HG03097 (cell line): ENCODE data around the gene WDFY2.

Source experiments
- ATAC-seq: cut with Tn5 transposase; IDR thresholded peaks from one replicate; pipeline ENCODE4 v1.9.1; 2021; ENCODE audit not compliant: unreplicated experiment, low FRiP score

Gene WDFY2

DNA sequence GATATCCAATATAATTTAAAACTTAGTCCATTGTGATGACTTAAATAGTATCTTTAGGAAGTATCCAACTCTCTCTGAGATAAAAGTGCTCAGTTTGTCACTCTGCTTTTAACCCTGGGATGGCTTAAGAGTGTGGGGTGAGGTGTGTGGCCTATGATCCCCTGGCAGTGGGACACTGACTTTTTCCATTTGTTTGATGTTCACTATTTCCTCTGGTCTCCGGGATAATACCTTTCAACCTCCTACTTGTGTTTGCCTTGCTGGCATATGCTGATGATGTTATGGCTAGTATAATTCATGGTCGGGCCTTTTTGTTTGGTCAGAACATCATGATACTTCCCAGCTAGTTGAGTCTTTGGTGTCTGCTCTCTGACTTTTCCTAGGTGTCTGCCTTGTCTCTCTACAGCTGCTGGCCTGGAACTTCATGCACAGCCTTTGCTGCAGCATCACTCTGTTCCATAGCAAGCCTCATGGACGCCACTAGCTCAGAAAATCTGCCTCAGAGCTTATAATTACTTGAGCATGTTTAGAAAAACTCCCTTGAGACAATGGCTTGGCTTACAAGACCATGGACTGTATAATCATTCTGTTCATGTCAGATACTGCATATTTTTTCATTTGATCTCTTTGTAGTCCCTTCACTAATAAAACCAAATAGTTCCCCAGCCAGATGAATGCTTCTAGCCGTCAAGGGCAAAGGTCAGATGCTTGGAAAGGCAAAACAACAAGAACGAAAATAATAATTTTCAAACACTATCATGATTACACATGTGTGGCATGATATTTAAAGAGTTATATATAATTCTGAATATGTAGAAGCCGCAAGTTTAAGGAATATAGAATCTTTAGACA, 75.2 kb downstream of the WDFY2 start:
- no peak for ATAC-seq

DNA sequence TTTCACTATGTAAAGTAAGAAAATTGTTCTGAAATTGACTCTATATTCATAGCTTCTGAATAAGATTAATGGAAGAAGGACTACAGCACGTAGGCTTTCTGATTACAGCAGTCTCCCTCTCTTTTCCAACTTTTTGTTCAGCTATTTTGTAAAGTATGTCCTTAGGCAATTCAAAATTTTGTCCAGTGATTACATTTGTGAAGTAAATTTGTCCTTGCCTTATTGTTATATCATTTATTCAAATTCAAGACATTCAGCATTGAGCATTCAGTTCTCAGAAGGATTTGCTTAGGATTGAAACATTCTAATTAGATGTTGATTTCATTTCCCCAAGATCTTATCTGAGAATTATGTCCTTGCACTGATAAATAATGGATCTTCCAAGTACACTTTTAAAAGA, 76.6 kb downstream of the WDFY2 start:
- ATAC-seq = no peak

DNA sequence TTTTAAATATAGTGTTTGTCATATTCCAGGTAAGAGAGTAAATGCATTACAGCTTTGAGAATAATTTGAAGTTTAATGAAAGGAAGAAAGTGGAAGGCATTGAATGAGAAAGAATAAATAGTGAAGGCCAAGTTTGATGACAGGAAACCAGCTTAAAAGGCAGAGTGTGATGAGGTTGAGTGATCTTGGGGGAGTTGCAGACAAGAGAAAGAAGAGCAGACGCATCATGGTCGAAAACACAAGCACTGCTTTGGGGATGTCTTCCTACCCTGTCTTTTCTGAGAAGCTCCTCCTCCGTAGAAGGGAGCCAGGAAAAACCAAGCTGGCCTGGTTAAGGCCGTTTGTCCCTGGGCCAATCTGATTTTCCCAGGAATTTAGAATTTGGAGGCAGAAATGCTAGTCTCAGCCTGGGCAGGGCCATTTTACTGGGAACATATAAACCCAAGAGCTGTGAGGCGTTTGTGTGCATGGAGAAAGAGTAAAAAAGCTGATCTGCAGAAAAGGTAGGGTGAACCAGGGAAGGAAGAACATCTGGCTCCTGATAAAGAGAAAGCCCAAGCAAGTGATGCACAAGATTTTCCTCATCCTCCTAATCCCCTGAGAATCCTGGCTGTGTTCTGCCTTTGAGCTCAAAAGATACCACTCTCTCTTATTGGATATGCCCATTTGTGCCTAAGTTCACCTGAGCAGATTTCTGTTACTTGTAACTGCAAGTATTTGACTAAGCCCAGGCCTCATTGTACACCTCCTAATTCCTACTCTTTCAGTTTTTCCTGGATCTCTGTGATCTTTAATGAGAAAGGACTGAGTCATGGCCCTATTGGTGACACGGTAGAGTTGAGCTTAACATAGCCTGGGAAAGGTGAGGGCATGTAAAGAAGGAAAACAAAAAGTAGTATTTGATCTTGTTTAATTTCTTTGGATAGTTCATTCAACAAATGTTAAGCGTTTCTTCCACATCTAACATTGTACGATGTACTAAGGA, 80.0 kb downstream of the WDFY2 start:
- ATAC-seq = no peak

DNA sequence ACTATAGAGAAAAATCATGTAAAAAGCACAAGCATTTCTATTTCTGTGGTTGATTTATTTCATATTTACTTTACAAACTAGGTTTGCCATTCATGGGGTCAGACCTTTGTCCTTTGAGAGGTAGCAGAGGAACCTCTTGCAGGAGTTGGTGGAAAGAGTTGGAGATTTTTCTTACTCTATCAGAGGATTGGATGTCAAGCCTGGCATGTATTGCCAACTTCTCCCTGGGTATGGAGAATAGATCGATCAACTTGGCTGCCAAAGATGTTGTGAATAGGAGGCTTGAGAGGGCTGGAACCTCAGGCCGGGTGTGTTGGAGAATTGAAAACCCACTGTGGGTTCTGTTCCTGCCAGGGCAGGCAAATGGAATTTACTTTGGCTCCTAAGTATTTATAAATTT, 81.2 kb downstream of the WDFY2 start:
- ATAC-seq = no peak

DNA sequence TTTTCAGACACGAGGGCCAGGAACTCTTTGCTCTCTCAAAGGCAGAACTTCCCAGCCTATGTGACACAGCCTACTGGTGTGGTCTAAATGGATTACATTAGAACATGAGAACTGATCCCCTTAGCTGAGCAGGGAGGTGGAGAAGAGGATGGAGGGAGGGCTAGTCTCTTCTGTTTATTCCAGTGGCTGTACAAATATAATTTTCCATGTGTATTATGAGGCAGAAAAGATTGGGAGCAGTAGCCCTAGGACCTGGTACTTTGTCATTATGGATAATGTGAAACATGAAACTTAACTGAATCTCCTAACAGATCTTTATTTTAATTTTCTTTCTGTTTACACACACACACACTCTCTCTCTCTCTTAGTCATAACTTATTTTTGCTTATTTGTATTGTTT, 82.1 kb downstream of the WDFY2 start:
- ATAC-seq = no peak

DNA sequence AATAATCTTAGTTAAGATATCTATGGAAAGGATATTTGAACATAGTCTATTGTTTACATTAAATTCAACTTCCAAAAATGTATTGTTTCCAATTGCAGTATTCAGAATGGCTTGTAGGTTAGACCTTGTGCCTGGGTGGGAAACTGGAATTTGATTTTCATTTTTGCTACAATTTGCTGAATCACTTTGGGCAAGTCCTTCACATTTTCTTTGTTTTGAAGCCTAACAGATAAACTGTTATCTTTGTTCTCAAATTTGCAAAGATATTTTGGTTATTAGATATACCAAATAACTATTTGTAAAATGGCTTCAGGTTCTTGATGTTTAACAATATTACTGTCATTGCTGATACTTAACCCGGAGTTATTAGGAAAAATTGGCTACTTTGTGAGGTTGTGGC, 82.6 kb downstream of the WDFY2 start:
- no peak for ATAC-seq

DNA sequence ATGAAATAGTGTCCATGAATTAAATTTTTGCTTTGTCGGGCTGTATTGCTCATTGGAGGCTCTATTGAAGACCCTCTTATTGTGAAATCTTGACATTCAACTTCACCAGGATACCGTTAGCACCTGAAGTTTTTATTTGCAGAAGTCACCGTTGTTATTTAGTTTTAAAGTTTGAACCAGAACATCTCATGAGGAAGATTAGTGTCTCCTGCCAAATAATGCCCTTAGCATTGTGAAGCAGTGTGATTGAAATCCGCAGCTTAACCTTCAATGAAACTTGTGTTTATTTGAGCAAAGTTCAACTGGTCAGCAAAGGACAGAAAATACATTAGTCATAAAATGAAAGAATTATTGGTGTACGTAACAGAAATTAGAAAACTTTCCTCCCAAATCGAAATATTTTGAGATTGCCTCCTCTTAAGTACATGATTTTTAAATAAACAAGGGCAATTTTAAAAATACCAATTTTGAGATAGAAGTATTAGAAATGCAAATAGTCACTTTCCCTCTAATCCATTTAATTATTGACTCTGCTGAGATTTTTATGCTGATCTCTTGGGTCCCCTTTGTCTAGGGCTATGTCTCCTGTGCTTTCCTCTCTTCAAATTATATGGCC, 84.4 kb downstream of the WDFY2 start:
- ATAC-seq = no peak

DNA sequence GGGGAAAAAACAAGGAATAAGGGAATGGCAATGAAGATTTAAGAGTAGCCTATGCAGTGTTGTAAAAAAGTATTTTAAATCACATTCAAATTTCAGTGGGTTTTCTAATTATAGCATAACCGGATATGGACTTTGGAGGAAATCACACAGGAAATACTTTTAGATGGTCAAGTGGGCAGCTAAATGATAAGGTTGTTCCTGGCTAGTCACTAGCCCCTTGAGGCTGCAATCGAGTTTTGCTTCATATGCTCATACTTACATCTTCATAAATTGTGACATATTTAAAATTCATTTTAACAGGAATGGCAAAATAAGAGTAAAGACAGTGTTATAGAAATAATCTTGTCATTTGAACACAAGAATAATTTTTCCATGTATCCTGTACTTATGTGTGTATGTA, 88.9 kb downstream of the WDFY2 start:
- ATAC-seq = no peak

DNA sequence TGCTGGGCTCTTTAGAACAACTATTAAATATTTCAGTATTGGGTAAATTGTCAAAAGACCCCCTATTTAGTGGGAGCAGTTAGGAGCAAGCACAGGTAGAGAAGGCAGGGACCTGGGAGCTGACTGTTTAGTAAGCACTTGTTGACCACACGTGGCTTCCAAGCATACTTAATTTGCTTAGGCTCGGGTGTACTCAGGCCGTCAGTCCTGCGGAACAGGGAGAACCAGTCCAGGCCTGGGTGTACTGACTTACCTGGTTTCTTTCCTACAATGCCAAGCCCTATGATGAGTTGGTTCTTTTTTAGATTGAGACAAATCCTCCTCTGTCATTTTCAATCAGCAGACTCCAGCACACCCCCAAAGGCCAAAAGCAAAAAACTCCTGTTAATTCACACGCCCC, 90.0 kb downstream of the WDFY2 start:
- no peak for ATAC-seq

DNA sequence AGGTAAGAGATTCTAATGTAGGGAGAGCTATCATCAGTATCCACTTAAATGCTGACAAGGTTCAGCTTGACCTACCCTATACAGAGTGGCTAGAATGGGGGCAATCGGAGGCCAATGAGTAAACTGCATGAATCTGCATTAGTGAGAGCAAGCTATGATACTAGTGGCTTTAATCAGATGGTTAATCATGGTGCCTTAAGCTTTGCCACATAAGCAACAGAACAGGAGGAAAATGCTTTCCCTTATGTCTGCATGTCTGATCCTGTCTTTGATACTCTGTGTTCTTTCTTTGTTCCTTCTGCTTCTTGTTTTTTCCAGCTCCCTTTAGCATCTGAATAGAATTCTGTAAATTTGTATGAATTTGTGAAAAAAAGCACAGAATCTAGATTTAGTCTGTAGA, 91.1 kb downstream of the WDFY2 start:
- ATAC-seq = no peak

DNA sequence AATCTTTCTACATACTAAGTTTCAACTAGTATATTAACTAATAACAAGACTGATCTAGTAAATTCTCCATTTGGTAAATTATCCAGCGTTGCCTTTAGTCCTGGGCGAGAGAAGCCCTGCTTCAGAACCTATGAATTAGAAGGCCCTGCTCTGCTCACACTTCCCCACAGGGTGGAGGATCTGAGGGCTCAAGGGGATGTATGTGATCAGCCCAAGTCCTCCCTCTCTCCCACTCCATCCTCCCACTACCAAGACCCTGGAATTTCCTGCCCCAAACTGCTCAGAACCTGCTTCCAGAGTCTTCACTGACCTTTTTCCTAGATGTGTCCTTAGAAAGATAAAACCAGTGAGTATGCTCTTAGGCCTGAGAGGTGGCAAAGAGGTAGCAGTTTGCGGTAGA, 91.6 kb downstream of the WDFY2 start:
- no peak for ATAC-seq

DNA sequence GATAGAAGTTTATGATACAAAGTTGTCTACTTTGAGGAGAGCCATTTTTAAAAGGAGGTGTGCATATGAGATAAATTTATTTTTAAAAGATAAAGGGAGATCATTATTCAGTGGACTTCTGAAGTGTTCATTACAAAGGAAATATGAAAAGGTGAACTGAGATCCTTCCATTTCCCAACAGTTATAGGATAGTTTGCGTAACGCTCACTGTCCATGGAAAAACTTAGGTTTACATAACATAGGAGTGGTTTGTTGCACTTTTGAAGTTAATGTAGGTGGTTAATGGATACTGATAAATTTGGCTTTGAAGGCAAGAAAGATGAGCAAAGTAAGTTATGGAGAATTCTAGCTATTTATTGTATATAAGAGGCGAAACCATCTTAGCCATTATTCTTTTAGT, 92.5 kb downstream of the WDFY2 start:
- ATAC-seq = no peak

DNA sequence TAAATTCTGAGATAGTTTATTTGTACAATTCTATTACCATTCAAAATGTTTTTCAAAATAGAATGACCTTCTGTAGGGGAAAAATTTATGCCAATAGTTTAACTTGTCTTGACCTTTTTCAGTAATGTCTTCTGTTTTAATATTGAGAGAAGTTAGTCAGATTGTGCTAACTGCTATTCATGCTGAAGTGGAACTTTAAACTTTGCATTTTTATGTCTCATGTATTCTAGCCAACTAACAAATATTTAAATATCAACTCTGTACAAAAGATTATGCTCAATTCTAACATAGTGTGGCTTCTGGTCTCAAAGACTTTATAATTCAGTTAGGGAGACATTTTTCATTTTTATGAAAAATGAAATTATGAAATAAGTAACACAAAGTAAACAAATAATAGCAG, 94.2 kb downstream of the WDFY2 start:
- no peak for ATAC-seq

DNA sequence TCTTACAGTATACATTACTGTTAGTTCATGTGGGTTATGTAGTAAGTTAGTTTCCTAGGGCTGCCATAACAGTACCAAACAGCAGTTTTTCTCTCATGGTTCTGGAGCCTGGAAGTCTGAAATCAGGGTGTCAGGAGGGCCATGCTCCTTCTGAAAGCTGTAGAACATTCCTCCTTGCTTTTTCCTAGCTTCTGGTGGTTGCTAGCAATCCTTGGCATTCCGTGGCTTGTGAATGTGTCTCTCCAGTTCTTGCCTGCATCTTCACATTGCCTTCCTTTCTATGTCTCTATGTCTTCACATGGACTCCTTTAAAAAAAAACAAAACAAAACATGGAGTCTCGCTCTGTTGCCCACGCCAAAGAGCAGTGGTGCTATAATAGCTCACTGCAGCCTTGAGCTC, 95.4 kb downstream of the WDFY2 start:
- ATAC-seq = no peak

DNA sequence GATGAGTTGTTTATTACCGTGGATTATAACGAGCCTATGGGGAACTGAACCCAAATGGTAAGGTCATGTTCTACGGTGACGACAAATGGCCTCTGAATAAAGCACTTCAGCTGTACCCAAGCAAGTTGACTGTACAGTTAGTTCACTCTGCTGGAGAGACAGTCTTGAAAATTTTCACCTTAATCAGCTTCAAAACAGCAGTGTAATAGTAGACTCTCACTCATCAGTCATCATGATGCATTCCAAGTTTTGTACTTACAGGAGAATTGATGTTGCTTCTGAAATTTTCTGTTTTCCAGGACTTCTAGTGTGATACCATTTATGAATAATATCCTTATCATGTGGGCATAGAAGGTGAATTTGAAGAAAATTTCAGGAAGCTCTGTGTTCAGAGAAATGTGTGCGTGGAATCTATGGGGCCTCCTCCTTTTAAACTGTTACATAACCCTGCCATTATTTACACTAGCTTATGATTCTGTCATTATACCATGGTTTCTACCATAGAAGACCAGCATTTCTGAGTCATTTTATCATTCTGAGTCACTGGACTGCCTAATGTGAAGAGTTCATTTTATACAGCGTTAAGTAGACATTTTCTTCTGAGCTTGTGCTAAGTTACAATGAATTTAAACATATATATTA, 96.9 kb downstream of the WDFY2 start:
- no peak for ATAC-seq

DNA sequence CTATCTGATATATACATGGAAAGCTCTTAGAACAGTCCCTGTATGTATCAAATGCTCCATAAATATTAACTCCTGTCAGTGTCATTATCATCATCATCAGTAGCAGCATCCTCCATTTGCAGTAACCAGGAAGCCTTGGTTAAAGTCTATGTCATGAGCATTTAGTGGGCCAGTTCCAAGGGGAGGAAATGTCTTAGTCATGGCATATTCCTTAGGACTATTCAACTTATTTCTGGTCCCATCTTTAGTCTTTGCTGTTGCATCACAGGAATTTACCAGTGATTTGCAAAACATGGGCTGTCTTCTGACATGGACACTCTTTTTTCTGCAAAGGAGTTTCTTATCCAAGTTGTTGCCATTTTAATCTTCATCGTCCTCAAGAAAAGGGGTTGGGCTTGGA, 98.4 kb downstream of the WDFY2 start:
- no peak for ATAC-seq

DNA sequence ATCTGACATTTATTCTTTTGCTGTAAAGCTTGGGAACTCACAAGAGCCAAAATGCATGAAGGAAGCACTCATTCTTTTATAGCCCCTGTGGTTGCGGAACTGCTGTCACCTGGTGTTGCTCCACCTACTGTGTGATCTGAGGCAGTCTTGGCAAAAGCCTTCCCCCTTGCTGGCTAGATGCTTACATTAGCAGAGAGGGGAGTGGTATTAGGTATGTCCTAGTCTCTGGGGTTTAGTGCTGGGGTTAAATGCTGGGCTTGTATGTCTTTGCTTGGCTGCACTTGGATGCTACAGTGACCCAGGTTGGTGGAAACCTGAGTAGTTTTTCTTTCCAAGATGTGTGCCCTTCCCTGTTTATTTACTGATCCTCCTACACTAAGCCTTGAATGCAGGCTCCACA, 99.3 kb downstream of the WDFY2 start:
- ATAC-seq = no peak

DNA sequence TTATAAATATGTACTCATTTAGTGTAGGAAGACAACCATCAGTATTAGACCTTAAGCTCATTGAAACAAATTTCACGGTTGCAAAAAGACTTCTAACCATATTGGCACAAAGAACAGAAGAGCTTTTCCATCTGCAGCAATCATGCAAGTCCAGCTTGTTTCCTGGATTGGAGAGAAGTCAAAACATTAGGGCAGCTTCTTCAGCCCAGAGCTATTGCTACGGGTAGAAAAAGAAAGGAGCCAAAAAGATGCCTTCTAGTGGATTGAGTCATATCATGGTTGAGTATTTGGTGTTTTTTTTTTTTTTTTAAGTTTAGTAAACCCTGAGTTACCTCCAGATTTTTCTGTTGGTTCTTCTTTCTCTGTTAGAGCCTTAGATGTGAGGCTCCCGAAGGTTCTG, 99.8 kb downstream of the WDFY2 start:
- no peak for ATAC-seq

DNA sequence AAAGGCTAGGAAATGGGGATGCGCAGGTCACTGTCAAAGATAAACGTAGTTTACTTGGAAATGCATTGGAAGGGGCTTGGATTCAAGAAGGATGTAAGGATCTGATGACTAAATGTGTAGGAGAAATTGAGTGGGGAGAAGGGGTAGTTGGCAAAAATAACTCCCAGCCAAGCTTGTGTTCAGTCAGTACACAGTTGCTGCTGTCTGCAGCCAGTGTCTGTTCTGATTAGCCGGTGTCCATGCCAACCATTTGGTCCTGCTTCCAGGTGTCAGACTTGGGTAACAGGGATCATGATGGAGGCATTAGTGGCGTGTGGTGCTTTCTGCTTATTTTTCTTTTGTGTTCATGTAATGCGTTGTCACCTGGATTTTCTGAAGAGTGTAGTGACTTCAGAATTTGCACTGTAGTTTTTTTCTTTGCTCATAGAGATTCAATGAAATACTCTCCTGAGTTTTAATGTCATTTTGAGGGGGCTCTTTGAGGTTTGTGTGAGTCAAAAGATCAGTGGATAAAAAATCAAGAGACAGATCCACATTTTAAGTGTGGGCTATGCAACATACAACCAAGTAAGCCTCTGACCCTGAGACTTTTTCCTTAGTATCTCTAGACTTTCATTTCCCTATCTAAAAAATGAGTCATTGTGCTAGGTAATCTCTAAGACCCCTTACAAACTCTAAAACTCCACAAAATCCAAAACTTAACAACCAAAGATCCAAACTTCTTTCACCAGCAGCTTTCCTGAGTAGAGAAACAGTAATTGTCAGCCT, 103.9 kb downstream of the WDFY2 start:
- ATAC-seq = no peak
